Measurements from ENCODE around the gene SP9.

- no peak for TF ChIP-seq POLR2A (IDR thresholded peaks at IDR 0.05)
- TF ChIP-seq CTCF (IDR thresholded peaks at IDR 0.05) = no peak
Observed at GRCh38 chr2:174322746-174323145, 12.0 kb upstream of the SP9 start.

Measured in esophagus squamous epithelium (tissue), 4 donors.